T-cell (primary cell): Measurements from ENCODE around the gene SYPL1. TPM values are rescaled to one million over a fixed set of nuclear protein-coding genes. Genes with fewer than 3 reads are reported as not detected.

Experiments used
- ATAC-seq, 4 experiments: fragments of 200-7000 bp in 3 of 4; fragments of 150-1000 bp in 1 of 4; cut with Tn5 transposase; replicated peaks in 1 of 4; 1 replicate in 3 of 4; 2 replicates in 1 of 4; pipeline ENCODE4 v1.10.0; 2021; ENCODE audit warnings: moderate library complexity in 3 of 4, mild to moderate bottlenecking in 2 of 4, moderate number of reproducible peaks in 1 of 4
- CTCF ChIA-PET, 2 donors: fragments of 300-600 bp; sonication (Branson Sonifier 250); formaldehyde crosslinking; loops; one replicate each; lab custom pipeline; 2022; ENCODE audit warnings: antibody characterized with exemption in 2 of 2; lab: Charles Lee
- POLR2A ChIA-PET, 2 donors: fragments of 300-600 bp; sonication (Branson Sonifier 250); formaldehyde crosslinking; loops; one replicate each; lab custom pipeline; 2022; ENCODE audit warnings: antibody characterized with exemption in 2 of 2; lab: Charles Lee
- DNase-seq, 35 experiments: peaks; one replicate each; pipeline versions ENCODE4 v3.0.0 to v3.0.0-alpha.2; 2013 to 2023
- H3K27ac ChIP-seq: one replicate; pipeline ENCODE4 v1.5.1; 2013; ENCODE audit warnings: low read length
- H3K27me3 ChIP-seq, 2 experiments: replicated peaks in 1 of 2; 1 replicate in 1 of 2; 2 replicates in 1 of 2; pipeline versions ENCODE4 v1.6.1 to v1.7.0; 2013; ENCODE audit warnings: low read length in 1 of 2, mixed read lengths in 1 of 2; ENCODE audit not compliant: control insufficient read depth in 2 of 2, insufficient read depth in 2 of 2; ENCODE audit errors: extremely low read depth in 1 of 2
- H3K36me3 ChIP-seq, 2 donors: 1 replicate in 1 of 2; 2 replicates in 1 of 2; pipeline versions ENCODE4 v1.6.1 to v1.7.0; 2013; ENCODE audit warnings: low read length in 1 of 2; ENCODE audit not compliant: control insufficient read depth in 2 of 2, insufficient read depth in 1 of 2; ENCODE audit errors: extremely low read depth in 1 of 2
- H3K4me1 ChIP-seq, 2 experiments: 1 replicate in 1 of 2; 2 replicates in 1 of 2; pipeline versions ENCODE4 v1.6.1 to v1.7.0; 2013; ENCODE audit warnings: low read length in 2 of 2, mixed read lengths in 1 of 2; ENCODE audit not compliant: insufficient read depth in 2 of 2, control insufficient read depth in 1 of 2; ENCODE audit errors: extremely low read depth in 1 of 2
- H3K4me3 ChIP-seq, 2 donors: 1 replicate in 1 of 2; 2 replicates in 1 of 2; pipeline versions ENCODE4 v1.5.1 to v1.7.0; 2013; ENCODE audit warnings: mild to moderate bottlenecking in 2 of 2, low read length in 1 of 2, moderate library complexity in 1 of 2; ENCODE audit not compliant: control insufficient read depth in 1 of 2; ENCODE audit errors: extremely low read depth in 1 of 2
- H3K9me3 ChIP-seq: 2 replicates; pipeline ENCODE4 v1.7.0; 2013
- H3K27ac Mint-ChIP-seq, 2 donors: one replicate each; pipeline ENCODE4 v1.8.0; 2020 to 2021; ENCODE audit warnings: mild to moderate bottlenecking in 2 of 2, mixed read lengths in 2 of 2
- H3K27me3 Mint-ChIP-seq, 2 donors: one replicate each; pipeline ENCODE4 v1.8.0; 2021 to 2022; ENCODE audit warnings: mixed read lengths in 2 of 2
- H3K36me3 Mint-ChIP-seq: one replicate; pipeline ENCODE4 v1.8.0; 2021; ENCODE audit warnings: mixed read lengths
- H3K4me1 Mint-ChIP-seq, 3 donors: one replicate each; pipeline ENCODE4 v1.8.0; 2020 to 2022; ENCODE audit warnings: mixed read lengths in 3 of 3, mild to moderate bottlenecking in 1 of 3
- H3K4me3 Mint-ChIP-seq, 3 donors: one replicate each; pipeline ENCODE4 v1.8.0; 2020 to 2022; ENCODE audit warnings: mild to moderate bottlenecking in 3 of 3, mixed read lengths in 3 of 3, moderate library complexity in 3 of 3
- H3K9me3 Mint-ChIP-seq, 3 donors: one replicate each; pipeline ENCODE4 v1.8.0; 2020 to 2022; ENCODE audit warnings: mixed read lengths in 3 of 3
- WGBS: methylation state at CpG from one replicate; pipeline ENCODE4 v1.1.5; 2013; ENCODE audit warnings: missing lambda C conversion rate; ENCODE audit not compliant: insufficient coverage; 5-methylcytosine and 5-hydroxymethylcytosine counted together
- total RNA-seq, 35 experiments: library from RNA in 6 of 35; stranded (reverse) in 6 of 35; fragments of 120-200 nt in 1 of 35; gene quantifications; one replicate each; pipeline versions ENCODE4 v1.2.1 to v1.2.4 and lab custom pipeline; 2013 to 2026

The SYPL1 gene
- total RNA-seq, 5 donors from 2014 or later (not counting 1 experiment from before 2014, with no cell fraction given), result 36.5 to 44.7 (median 42.6) TPM

GRCh38 chr7:106116161-106116704, 4.1 kb upstream of the SYPL1 start:
- no peak overlapping the region for H3K27ac ChIP-seq

DNA sequence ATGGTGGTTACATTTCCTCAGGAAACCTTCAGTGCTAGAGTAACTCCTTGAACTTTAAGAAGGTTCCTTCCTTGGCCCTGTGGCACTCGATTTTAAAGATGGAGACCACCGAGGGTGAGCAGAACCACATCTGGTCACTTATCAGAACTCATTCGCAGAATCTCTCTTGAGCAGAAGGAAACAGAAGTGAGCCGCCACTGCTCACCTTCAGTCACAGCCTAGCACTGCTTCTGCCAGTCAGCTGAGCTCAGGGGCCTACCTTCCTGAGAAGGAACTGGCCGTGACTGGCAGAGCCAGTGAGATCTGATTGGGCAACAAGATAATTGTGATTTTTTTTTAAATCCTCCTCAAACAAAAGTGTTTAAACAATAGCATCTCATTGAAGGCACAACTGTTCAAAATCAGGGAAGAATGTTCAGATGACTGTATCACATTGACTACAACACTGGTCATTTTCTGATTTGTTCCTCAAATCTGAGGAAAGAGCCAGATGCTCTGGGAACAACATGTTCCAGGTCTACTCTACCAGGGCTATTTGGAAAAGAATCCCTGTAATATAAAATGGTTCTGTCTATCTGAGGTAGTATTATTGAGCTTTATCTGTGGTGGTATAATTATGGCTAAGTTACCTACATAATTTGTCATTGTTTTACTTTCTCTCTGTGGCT, 2.7 kb upstream of the SYPL1 start:
- peak overlapping the region; percentile 0 for H3K27ac ChIP-seq
- no peak overlapping the region for H3K4me3 ChIP-seq
- Mint-ChIP-seq H3K27ac (peak overlapping the region; percentile 90 to 91), H3K36me3 (no peaks in the 10 kb centered on the region), H3K27me3 (no peaks in the 10 kb centered on the region), H3K9me3 (no peaks in the 10 kb centered on the region), H3K4me3 (peak overlapping the region; percentile 59 to 94 (median 64)), H3K4me1 (peaks cover 60 to 67% (median 60%) of the 10 kb centered on the region in 3 donors)
- ChIA-PET POLR2A (interaction anchor here in 1 of 2 donors (0.6 to 0.7 kb wide), 3 partner anchors 29 to 1057 kb away, joined by 3 to 4 read pairs (median 3); no protein-coding TSS in a partner anchor), CTCF (interaction anchor here (0.6 to 1.6 kb wide), 4 partner anchors 11 to 1760 kb away, joined by 3 to 6 read pairs (median 4); no protein-coding TSS in a partner anchor)
- WGBS, result 27% methylated on average over 3 of the region's 5 CpGs
- H3K9me3 ChIP-seq, result no peaks in the 10 kb centered on the region
- H3K36me3 ChIP-seq, result no peaks in the 10 kb centered on the region
- peaks cover 19 to 28% of the 10 kb centered on the region in 2 experiments for H3K4me1 ChIP-seq
- no peaks in the 10 kb centered on the region for H3K27me3 ChIP-seq
- ATAC-seq (no peak), DNase-seq (peak in 29 of 35 experiments; percentile 7 to 53 (median 23))

More at GRCh38 chr7:106116161-106116704, 4.1 kb upstream of the SYPL1 start:
- POLR2A ChIA-PET, result no interaction called here
- no peaks in the 10 kb centered on the region for H3K36me3 Mint-ChIP-seq
- H3K4me3 ChIP-seq, result no peak overlapping the region
- H3K9me3 ChIP-seq, result no peaks in the 10 kb centered on the region
- no peaks in the 10 kb centered on the region for H3K27me3 Mint-ChIP-seq
- H3K27me3 ChIP-seq, result no peaks in the 10 kb centered on the region
- CTCF ChIA-PET, result interaction anchor here in 1 of 2 donors (0.6 kb wide), 1 partner anchor 23 kb away, joined by 5 read pairs; no protein-coding TSS in a partner anchor
- peak overlapping the region; percentile 56 to 79 for H3K27ac Mint-ChIP-seq
- 93% methylated on average over 4 of the region's 6 CpGs for WGBS
- peaks cover 51 to 62% (median 55%) of the 10 kb centered on the region in 3 donors for H3K4me1 Mint-ChIP-seq
- ATAC-seq, result no peak
- no peaks in the 10 kb centered on the region for H3K36me3 ChIP-seq
- peaks cover 15 to 22% of the 10 kb centered on the region in 2 experiments for H3K4me1 ChIP-seq
- H3K4me3 Mint-ChIP-seq, result peak overlapping the region in 1 of 3 donors; percentile 33
- no peaks in the 10 kb centered on the region for H3K9me3 Mint-ChIP-seq
- DNase-seq, result no peak

DNA sequence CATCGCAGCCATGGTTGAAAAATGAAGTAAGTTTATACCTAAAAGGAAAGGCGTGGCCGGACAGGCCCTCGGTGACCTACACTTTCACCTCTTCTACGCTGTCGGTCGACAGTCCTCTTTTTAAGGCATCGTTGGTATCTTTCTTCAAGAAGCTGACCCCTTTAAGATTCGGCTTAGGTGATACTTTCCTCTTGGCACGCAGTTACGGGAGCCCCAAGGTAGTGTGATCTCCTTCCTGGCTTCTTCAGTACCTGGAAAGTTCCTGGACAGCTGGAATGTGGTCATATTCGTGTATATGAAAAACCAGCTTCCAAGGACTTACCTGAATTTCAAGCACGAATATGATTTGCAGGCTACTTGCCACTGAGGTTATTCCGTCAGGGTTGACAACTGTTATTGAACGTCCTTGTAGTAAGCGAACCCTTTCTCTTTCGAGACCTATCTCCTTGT, 885 bp upstream of the SYPL1 start:
- CTCF ChIA-PET, result interaction anchor here (0.9 to 1.7 kb wide), 2 partner anchors 34 to 41 kb away, joined by 4 to 8 read pairs; no protein-coding TSS in a partner anchor
- ATAC-seq, result no peak
- peak overlapping the region; percentile 26 to 76 for H3K4me3 ChIP-seq
- peak overlapping the region; percentile 75 to 94 (median 88) for H3K4me3 Mint-ChIP-seq
- no peaks in the 10 kb centered on the region for H3K27me3 ChIP-seq
- no peaks in the 10 kb centered on the region for H3K9me3 Mint-ChIP-seq
- 90% methylated on average over 16 of the region's 17 CpGs for WGBS
- peak overlapping the region; percentile 89 to 96 for H3K27ac Mint-ChIP-seq
- H3K4me1 Mint-ChIP-seq, result peaks cover 77 to 84% (median 78%) of the 10 kb centered on the region in 3 donors
- no peaks in the 10 kb centered on the region for H3K27me3 Mint-ChIP-seq
- peak overlapping the region; percentile 83 for H3K27ac ChIP-seq
- peaks cover 25 to 32% of the 10 kb centered on the region in 2 experiments for H3K4me1 ChIP-seq
- no peaks in the 10 kb centered on the region for H3K36me3 Mint-ChIP-seq
- no peaks in the 10 kb centered on the region for H3K36me3 ChIP-seq
- no peaks in the 10 kb centered on the region for H3K9me3 ChIP-seq
- no peak for DNase-seq
- POLR2A ChIA-PET, result interaction anchor here (0.6 to 1.9 kb wide), 5 partner anchors 10 to 42 kb away, joined by 3 to 6 read pairs (median 4); no protein-coding TSS in a partner anchor

DNA sequence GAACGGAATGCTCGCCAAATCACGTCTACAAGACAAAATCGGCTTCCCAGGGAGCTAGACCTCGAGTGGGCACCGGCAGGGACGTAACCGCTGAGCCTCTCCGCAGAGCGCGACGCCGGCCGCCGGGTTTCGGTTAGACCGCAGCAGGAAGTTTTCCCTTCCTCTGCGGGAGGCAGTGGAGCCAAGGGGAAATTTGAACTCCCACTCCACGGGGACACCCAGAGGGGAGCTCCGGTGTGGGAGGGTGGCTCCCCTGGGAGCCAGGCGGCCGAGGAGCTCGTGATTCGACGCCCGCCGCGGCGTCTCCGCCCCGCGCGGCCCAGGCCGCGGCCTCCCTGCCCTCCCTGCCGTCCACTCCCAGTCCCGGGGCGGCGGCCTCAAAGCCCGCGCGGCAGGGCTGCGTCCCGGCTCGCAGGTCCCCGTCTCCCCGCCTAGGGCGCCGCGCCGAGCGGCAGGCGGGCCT, 426 bp downstream of the SYPL1 start:
- ChIA-PET POLR2A (interaction anchor here (0.6 to 1.6 kb wide), 7 partner anchors 9 to 174 kb away, joined by 3 to 8 read pairs (median 5); no protein-coding TSS in a partner anchor), CTCF (interaction anchor here (0.6 to 0.8 kb wide), 7 partner anchors 40 to 580 kb away, joined by 3 to 6 read pairs (median 3); partner anchors contain the start of gene RINT1 (in 1 of the 2))
- ATAC-seq, result peak; percentile 26 to 43 (median 29)
- peak overlapping the region; percentile 80 to 94 (median 91) for H3K4me3 Mint-ChIP-seq
- peak overlapping the region; percentile 90 to 93 for H3K27ac Mint-ChIP-seq
- peaks cover 25 to 32% of the 10 kb centered on the region in 2 experiments for H3K4me1 ChIP-seq
- no peaks in the 10 kb centered on the region for H3K36me3 Mint-ChIP-seq
- peak in 8 of 35 experiments; percentile 1 to 65 (median 8) for DNase-seq
- no peaks in the 10 kb centered on the region for H3K27me3 Mint-ChIP-seq
- peaks cover 70 to 73% (median 73%) of the 10 kb centered on the region in 3 donors for H3K4me1 Mint-ChIP-seq
- WGBS, result under 1% methylated on average over 48 of the region's 53 CpGs
- H3K4me3 ChIP-seq, result peak overlapping the region; percentile 76 to 84
- no peaks in the 10 kb centered on the region for H3K9me3 Mint-ChIP-seq
- peak overlapping the region; percentile 77 for H3K27ac ChIP-seq
- no peaks in the 10 kb centered on the region for H3K27me3 ChIP-seq
- no peaks in the 10 kb centered on the region for H3K36me3 ChIP-seq
- no peaks in the 10 kb centered on the region for H3K9me3 ChIP-seq

GRCh38 chr7:106110885-106111654, 1.0 kb downstream of the SYPL1 start:
- POLR2A ChIA-PET, result interaction anchor here (1.1 to 1.6 kb wide), 4 partner anchors 8 to 174 kb away, joined by 3 to 8 read pairs (median 6); no protein-coding TSS in a partner anchor
- Mint-ChIP-seq H3K27ac (peak overlapping the region; percentile 90 to 93), H3K36me3 (no peaks in the 10 kb centered on the region), H3K9me3 (no peaks in the 10 kb centered on the region), H3K4me1 (peaks cover 68 to 72% (median 72%) of the 10 kb centered on the region in 3 donors), H3K27me3 (no peaks in the 10 kb centered on the region), H3K4me3 (peak overlapping the region; percentile 80 to 94 (median 91))
- ATAC-seq (no peak), DNase-seq (no peak)
- H3K4me3 ChIP-seq, result peak overlapping the region; percentile 76 to 84
- WGBS, result 0% methylated on average over 3 of the region's 19 CpGs
- peak overlapping the region; percentile 77 for H3K27ac ChIP-seq
- H3K36me3 ChIP-seq, result peaks cover 0 to 3% of the 10 kb centered on the region in 2 donors
- H3K27me3 ChIP-seq, result no peaks in the 10 kb centered on the region
- CTCF ChIA-PET, result interaction anchor here in 1 of 2 donors (0.8 kb wide), 2 partner anchors 39 to 434 kb away, joined by 3 to 4 read pairs; no protein-coding TSS in a partner anchor
- no peaks in the 10 kb centered on the region for H3K9me3 ChIP-seq
- H3K4me1 ChIP-seq, result peaks cover 25 to 32% of the 10 kb centered on the region in 2 experiments
